D341Med (cell line): ENCODE data around the gene DEXI.

Experiments
- DNase-seq: peaks from one replicate; pipeline ENCODE4 v3.0.0; 2012; ENCODE audit warnings: low spot score

The DEXI gene

GRCh38 chr16:10942352-10943063 lies at the start of gene DEXI:
Gene DEXI (minus strand): TSS chr16:10942468. CDS start chr16:10942005, 463 bp downstream.
- DNase-seq: peak; percentile 98

DNA sequence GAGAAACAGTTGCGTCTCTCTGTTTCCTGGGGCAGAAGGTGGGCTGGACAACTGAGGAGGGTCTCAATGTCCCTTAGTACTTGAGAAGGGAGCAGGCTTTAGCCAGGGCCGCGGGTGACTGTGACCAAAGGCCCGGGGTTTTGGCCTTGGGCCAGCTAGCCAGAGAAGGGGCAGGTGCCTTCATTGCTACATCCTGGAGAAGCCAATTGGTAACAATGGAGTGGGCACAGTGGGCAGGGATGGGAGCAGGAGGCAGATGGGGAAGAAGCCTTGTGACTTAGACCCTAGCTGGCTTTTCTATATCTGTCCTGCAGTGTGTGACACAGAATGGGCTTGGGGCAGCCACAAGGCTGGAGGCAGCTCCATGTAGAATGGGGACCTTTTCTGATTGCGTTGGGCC lies 48.1 kb upstream of the DEXI start:
- no peak for DNase-seq

DNA sequence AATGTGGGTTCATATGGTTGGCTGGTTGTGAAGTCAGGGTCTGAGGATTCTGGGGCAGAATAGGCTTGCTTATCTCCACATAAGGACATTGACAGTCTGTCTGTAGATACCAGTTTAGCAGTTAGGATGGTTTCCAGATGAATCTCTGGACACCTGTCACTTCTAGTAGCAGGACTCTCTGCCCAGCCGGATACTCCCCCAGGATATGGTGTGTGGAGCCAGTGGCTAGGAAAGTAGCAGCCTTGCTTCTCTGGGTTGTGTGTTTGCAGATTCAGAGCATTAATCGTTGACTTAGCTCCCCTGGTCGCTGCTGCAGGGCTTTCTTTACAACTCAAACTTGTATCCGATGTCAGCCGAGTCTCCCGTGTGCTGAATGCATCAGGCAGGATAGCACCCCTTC lies 47.3 kb upstream of the DEXI start:
- no peak for DNase-seq

- no peak for DNase-seq
Observed at GRCh38 chr16:10988879-10989278, 46.6 kb upstream of the DEXI start.

GRCh38 chr16:10988164-10988803 lies 46.0 kb upstream of the DEXI start:
- no peak for DNase-seq

DNA sequence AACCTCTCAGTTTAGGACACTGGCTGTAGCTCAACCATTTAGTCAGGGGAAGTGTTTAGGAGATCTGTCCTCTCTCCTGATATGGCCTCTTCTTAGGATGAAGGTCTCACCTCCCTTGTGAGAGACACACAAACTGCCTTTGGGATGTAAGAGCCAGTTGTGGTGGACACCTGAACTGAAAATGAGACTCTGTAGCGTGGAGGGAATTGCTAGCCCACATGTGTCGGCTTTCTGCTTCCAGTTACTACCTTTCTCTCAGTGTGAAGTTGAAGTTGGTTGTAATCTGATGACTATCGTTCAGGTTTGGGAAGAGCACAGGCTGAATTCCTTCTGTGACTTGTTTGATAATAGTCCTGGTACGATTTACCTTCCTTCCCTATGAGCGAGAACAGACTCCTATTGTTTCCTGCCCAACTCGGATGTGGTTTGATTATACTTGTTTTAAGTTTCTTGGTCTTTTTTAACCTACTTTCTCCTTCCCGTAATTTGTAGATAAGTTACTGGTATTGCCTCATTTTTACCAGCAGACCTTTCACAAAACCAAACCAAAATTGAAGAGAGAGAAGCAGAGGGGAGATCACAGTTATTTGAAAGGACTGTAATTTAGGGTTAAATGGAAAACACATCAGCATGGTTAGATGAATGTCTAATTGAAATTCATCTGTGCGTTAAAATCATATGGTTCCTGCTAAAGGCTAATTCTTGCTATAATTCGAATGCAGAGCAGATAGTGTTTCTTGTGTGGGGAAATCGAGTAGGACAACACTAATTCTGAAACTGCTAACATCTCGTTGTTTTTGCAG lies 45.3 kb upstream of the DEXI start:
- DNase-seq: no peak

GRCh38 chr16:10984509-10984908 lies 42.2 kb upstream of the DEXI start:
- DNase-seq: no peak

- no peak for DNase-seq
Observed at GRCh38 chr16:10983159-10983558, 40.9 kb upstream of the DEXI start.

DNA sequence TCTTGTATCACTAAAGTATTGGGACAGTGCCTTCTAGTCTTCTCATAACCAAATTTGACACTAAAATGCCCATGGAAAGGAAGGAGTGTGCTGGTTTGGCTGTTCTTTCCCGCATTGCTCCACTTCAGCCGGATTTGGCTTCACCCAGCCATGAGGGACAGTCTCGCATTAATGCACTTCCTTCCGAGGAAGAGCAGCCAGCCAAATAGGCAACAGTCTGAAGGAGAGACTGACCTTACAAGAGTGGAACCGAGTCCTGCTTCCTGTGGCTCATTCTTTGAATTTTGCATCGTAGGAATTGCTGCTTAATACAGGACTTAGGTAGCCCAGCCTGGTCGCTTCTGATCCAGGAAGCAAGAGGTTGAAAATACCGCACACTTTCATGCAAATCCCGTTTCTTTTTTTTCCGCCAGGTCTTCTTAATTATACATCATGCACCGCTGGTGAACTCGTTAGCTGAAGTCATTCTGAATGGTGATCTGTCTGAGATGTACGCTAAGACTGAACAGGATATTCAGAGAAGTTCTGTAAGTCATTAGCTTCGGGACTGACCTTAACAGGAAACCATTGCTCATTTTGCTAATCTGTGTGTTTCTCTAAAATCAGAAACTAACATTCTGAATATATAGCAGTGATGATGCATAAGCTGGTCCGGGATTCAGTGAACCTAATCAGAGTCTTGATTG lies 40.3 kb upstream of the DEXI start:
- no peak for DNase-seq

GRCh38 chr16:10981697-10982216 lies 39.5 kb upstream of the DEXI start:
- DNase-seq: peak; percentile 63

DNA sequence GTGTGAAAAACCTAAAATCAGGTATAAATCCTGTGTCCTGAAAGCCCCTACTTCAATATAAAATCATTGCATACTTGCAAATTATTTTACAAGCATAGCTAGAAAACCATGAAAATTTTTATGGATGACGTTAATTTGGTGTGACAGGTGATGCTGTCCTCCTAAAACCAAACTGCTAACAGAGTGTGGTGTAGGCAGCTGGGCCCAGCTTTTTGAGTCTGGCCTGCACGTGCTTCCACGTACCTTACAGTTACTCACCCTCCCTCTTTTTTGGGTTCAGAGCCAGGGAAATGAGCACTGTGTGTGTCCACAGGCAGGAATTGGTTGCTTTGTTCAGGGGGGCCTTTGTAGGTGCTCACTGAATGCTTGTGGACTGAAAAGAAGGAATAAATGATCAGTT lies 38.5 kb upstream of the DEXI start:
- no peak for DNase-seq

- no peak for DNase-seq
Observed at GRCh38 chr16:10979717-10980601, 37.7 kb upstream of the DEXI start.

DNA sequence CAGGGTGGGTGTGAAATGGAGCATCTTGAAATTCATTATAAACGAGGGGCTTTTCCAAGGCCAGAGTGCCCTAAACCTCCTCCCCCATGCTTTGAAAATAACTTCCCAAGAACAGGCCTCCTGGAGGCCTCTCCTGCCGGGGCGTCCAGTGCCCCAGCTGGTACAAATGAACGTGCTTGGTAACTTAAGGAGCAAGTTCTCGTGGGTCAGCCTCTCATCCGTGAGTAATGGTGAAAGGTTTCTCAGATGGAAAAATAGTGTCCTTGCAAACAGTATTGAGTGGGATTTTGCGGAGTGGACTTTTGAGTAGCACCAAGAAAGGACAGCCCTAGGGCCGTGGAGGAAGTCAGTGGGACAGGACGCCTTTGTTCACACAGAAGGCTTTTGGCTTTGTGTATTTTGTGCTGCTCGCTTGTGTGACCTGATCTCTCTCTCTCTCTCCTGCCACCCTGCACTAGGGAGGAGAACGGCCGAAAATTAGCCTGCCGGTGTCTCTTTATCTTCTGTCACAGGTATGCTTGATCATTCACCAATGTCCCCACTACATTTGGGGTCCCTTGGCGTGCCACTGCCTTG lies 36.7 kb upstream of the DEXI start:
- no peak for DNase-seq

GRCh38 chr16:10978124-10978523 lies 35.9 kb upstream of the DEXI start:
- no peak for DNase-seq

DNA sequence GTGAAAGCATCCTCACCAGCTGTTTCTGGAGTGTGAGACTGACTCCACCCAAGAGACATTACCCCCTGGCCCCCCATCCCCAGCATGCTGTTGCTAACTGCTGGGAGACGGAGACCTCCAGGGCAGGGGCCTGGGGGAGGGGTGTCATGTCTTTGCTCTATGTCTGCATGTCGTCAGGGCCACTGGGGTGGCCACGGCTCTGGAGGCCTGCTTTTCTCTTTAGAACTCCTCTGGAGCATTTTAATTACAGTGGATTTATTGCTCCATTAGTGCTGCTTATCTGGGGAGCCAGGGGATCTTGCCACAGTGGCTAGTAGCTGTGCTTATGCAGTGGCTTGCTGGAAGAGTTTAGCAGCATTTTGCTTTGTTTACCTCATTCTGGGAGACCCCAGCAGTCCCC lies 34.4 kb upstream of the DEXI start:
- DNase-seq: no peak

DNA sequence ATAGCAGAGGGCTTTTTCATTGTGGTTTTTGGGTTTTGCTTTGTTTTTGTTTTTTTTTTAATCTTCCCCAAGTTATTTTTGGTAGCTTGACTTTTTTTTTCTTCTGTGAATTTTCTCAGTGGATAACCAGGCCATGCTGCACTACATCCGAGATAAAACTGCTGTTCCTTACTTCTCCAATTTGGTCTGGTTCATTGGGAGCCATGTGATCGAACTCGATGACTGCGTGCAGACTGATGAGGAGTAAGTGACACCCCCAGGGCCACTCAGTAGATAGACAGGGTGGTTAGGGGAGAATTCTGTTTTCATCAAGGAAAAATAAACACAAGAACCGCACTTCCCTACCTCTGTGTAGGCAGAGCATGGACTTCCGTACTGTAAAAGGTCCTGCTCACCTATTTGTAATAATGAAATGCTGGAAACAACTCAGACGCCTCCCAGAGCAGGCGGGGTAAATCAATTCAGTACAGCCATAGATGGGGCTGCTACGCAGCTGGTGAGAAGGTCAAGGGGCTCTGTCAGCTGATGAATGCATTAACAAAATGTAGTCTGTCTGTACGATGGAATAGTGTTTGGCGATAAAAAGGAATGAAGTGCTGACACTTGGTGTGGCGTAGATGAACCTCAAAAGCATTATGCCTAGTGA lies 30.7 kb upstream of the DEXI start:
- DNase-seq: no peak

GRCh38 chr16:10972108-10972818 lies 30.0 kb upstream of the DEXI start:
- DNase-seq: no peak

DNA sequence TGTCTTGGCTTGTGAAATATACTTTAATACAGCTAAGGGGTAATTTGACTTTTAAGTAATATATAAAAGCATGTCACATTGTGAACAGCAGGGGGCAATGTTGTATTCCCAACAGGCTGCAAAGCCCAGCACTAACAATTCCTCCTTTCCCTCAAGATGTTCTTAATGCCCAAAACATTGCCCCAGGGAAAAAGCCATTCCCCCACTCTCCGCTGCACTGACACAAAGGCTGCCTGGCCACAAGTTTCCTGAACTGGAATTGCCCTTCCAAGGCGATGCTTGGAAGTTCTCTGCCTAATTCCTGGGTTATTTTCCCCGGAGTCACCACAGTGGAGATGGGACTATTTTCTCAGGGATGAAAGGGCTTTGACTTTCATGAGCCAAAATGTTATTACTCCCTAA lies 29.3 kb upstream of the DEXI start:
- DNase-seq: peak; percentile 71

DNA sequence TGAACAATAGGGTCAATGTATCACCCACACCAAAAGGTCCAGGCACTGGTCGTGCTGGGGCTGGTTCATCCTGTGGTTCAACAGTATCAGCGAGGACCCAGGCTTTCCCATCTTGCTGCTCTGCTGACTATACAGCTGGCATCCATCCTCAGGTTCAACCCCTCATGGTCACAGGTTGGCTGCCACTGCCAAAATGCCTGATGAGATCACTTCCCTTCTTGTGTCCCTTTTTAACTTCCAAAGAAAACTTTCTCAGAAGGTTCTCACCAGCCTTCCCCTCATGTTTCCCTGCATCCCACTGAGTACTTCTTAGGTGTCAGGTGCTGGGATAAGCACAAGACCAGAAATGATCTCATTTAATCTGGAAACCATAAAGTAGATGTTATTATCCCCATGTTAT lies 27.8 kb upstream of the DEXI start:
- DNase-seq: no peak

DNA sequence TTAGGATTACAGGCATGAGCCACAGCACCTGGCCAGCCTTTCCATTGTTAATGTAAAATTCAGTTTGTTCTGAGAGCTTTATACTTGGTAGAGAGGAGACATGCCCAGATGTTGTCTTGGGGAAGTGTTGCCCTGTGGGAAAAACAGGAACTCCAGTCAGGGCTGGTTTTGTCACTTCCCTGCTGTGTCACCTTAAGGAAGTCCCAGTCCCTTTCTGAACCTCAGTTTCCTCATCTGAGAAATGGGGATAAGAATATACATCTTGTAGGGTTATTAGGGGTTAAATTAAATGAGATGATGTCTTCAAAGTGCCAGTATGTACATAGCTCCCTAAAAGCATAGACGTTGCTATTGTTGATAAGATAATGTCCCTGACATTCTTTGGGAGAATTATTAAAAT lies 27.3 kb upstream of the DEXI start:
- DNase-seq: no peak
